Ureter (tissue), 1 donor: Measurements from ENCODE around the gene MLIP. TPM values are rescaled to one million over a fixed set of nuclear protein-coding genes. Genes with fewer than 3 reads are reported as not detected.

Source experiments
- DNase-seq: peaks from one replicate; pipeline ENCODE4 v3.0.0-alpha.2; 2020; ENCODE audit warnings: low spot score
- total RNA-seq: library from RNA; stranded (reverse); gene quantifications from one replicate; pipeline ENCODE4 v1.2.4, GENCODE V29; 2023
- donor health status: DM: yes; HTN: yes; CAD: no.

MLIP gene
- total RNA-seq, 1 donor from 2014 or later: 0.18 TPM

DNA sequence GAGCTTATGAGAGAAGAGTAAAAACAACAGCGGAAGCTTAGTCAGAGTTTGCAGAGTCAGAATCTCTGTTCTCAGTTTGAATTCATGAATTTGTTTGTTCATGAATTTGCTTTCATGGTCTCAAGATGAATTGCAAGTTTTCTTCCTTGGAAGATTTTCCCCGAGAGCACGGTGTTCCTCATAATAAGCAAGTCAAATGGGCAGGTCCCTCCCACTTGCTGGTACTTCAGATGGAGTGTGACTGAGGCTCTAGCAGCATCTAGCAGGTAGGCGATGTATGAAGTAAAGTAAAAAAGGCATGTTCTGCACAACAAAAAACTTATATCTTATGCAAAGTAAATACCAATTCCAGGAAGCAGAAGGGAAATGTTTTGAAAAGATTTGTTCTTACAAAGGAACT, 15.5 kb upstream of the MLIP start:
- DNase-seq: no peak

- no peak for DNase-seq
Measured at GRCh38 chr6:54096811-54097210, 14.4 kb upstream of the MLIP start.

DNA sequence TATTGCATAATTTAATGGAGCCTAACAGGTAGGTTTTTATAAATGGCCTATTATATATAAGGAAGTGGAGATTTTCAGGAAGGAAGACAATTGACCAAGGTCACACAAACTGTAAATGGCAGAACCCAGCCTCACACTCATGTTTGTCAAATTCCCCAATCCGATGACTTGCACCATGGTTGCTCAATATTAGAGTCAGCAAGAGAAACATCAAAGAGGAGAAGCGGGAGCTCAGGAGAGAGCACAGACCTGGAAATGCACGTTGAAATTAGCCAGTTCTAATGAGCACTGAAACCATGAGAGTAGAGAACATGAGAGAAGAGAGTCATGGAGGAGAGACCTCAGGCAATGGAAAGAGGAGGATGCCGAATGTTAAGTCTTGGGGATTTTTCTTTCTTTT, 13.5 kb upstream of the MLIP start:
- no peak for DNase-seq

GRCh38 chr6:54098450-54099044, 12.7 kb upstream of the MLIP start:
- DNase-seq: no peak

DNA sequence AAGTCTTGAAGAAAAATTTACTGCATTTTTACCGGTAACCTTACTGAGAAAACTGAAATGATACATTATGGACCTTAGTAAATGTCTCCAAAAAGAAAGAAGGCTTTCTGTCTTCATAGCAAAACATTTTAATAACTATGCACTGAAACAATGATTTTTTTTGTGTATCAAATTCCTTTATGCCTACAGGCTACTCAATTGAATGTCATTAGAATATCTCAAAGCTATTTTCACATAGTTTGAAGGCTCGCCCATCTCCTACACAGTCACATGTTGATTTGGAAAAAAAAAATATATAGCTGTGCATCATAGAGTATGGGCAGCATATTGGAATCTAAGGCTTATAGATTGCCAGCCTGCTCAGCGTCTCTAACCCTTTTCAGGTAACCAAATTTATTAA, 12.0 kb upstream of the MLIP start:
- no peak for DNase-seq

DNA sequence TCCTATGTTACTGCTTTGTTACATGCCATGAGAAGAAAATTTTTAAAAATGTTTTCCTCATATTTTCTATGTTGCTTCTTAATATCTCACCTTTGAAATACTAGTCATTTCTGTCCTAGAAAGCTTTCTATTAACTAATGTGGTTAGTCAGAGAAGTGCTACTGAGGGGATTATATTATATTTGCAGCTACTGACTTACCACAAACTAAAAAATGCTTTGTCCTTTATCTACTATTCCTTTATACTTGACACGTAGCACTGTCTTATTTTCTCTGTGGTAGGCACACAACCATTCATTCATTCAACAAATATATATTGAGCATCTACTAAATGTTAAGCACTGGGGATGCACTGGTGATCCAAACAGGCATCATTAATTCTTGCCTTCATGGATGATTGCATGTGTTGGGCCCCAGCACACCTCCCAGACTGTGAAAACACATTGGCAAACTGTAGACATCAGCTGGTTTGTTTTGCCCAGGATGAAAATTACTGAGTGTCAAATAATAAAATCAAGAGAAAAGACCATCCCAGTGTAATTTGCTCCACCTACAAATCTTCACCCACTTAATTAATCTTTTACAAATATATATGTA, 10.7 kb upstream of the MLIP start:
- DNase-seq: no peak

- DNase-seq: no peak
Measured at GRCh38 chr6:54102238-54102637, 9.0 kb upstream of the MLIP start.

GRCh38 chr6:54103497-54103896, 7.7 kb upstream of the MLIP start:
- no peak for DNase-seq

GRCh38 chr6:54106727-54107126, 4.5 kb upstream of the MLIP start:
- no peak for DNase-seq

DNA sequence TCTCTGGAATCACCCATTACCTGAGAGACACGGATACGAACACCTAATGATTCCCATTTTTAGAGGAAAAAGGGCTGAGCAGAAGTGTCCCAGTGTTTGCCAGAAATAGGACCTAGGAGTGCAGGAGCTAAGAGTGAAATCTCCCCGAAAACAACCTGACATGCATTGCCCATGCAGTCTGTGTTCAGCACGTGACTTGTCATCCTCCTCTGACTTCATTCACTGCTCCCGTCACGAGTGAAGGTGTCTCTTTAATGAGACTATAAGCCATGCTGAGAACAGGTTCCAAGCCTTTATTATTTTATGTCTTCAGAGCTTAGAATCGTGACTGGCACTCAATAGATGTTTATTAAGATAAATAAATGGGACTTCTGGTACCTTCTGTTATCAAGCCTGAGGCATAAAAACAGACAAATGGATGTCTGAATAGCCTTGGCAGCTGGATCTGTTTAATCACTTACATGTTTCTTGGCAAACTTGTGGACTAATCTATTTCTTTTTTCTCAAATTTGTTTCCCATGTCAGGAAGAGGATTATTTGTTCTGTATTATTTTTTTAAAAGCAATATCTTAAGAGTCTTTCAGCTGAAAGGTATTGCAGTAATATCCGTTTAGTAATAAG, 3.7 kb upstream of the MLIP start:
- DNase-seq: no peak

- no peak for DNase-seq
Measured at GRCh38 chr6:54108271-54108670, 3.0 kb upstream of the MLIP start.

GRCh38 chr6:54109586-54109985, 1.7 kb upstream of the MLIP start:
- no peak for DNase-seq

DNA sequence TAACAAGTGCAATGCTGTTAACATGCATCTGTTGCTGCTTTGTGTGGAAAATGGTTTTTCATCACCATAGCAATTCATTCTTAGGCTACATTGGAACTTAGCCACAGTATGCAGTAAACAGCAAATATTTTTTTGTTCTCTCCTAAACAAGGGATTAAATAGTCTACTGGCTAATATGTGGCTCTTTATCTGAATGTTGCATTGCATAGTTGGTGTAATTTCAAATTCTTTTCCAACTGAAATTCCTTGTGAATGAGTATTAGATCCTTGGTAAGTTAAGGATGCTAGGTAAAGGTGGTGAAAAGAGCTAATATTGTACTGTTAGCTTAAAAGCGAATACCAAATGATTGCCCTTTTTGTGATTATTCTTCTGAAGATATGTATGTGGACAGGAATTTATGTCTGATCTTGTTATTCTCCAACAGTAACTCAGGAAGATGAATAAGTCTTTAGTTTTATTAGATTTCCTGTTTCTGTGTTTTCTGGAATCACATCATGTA, 958 bp downstream of the MLIP start:
- DNase-seq: no peak

GRCh38 chr6:54114991-54115390, 3.7 kb downstream of the MLIP start:
- DNase-seq: no peak

- no peak for DNase-seq
Measured at GRCh38 chr6:54115966-54116365, 4.7 kb downstream of the MLIP start.

DNA sequence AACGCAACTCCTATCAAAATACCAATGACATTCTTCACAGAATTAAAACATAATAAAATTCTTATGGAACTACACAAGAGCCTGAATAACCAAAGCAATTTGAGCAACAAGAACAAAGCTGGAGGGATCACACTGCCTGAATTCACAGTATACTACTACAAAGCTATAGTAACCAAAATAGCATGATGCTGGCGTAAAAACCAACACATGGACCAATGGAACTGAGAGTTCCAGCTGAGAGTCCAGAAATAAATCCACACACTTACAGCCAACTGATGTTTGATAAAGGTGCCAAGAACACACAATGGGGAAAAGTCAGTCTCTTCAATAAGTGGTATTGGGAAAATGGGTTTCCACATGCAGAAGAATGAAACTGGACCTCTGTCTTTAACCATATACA, 6.9 kb downstream of the MLIP start:
- no peak for DNase-seq

- DNase-seq: no peak
Measured at GRCh38 chr6:54125493-54125892, 14.2 kb downstream of the MLIP start.

DNA sequence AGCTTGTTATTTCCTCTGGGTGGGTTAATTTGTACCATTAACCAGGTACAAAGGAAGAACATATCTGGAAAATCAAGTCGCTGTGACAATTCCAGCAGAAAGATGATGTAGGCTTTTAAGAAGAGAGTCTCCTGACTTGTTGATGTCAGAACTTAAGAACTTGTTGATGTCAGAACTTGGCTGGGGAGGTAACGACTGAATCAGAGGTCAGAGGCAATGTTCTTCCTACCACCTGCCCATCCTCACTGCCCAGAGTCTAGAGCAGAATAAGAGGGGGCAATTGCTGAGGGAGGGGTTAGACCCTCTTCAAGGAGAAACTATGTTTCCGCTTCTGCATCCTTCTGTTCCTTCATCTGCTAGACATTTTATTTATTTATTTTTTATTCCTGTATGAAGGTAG, 18.9 kb downstream of the MLIP start:
- no peak for DNase-seq

DNA sequence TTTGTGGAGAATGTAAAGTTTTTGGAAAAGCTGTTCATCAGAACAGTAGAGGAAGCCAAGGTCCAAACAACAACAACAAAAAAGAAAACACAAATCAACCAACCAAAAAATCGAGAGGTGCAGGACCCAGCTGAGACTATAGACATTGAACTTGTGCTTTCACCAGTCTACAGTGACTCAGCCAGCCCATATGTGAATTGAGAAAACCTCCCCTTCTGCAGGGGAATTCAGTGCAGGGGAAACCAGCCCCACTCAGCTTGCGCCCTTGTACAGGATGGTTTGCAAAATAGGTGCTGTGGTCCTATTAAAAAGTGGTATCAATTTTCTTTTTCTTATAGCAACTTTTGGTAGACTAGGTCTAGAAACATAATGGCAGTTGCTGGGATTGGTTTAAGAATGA, 21.3 kb downstream of the MLIP start:
- no peak for DNase-seq

- DNase-seq: no peak
Measured at GRCh38 chr6:54133186-54133585, 21.9 kb downstream of the MLIP start.

- no peak for DNase-seq
Measured at GRCh38 chr6:54134935-54135334, 23.7 kb downstream of the MLIP start.

DNA sequence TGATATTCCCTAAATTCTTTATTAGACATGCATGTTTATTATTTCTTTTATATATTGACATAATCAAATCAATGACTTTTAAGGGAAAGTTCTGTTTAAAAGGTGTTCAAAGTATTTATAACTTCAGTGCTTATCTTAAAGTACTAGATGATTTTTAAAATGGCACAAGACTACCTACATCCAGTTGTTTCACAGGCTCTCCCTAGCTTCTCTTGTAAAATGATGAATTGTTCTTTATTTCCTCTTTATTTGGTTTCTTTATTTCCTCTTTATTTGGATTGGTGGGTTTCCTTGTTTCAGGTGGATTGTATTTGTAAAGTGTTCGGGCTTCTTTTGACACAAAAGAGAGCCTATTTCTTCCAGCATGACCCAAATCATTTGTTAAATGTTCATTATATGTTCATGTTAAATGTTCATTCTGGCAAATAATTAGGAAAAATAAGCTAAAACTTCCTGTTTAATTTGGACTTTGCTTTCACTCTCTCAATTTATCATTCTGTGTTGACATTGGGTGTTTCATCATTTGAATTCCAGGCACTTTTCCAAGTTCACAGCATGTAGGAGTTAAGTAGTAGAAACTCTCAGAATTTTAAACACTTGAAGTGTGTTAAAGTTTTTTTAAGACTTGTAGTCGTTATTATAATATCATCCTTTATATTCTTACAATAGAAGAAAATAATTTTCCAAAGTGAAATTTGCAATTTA, 24.6 kb downstream of the MLIP start:
- DNase-seq: no peak

DNA sequence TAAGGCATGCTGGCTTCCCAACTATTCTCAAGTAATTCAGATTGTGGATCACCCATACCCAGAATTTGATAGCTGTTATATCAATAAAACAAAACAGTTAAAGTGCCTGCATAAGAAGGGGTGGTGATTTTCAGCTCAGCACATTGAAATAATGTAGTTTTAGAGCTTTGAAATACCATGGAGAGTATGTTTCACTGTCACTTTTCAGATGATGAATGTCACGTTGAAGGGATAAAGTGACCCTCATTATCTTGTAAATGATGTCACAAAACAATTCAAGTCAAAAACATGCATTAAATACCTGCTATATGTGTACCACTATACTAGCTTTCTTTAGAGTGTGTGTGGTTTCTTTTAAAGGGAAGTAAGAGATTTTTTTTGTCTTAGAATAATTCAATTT, 27.6 kb downstream of the MLIP start:
- no peak for DNase-seq
